ENCODE results near the gene HIRIP3. TPM values are rescaled to one million over a fixed set of nuclear protein-coding genes. Genes with fewer than 3 reads are reported as not detected.

HIRIP3 gene
- total RNA-seq, 4 donors from 2014 or later: 5.8 to 15.1 (median 13.1) TPM

DNA sequence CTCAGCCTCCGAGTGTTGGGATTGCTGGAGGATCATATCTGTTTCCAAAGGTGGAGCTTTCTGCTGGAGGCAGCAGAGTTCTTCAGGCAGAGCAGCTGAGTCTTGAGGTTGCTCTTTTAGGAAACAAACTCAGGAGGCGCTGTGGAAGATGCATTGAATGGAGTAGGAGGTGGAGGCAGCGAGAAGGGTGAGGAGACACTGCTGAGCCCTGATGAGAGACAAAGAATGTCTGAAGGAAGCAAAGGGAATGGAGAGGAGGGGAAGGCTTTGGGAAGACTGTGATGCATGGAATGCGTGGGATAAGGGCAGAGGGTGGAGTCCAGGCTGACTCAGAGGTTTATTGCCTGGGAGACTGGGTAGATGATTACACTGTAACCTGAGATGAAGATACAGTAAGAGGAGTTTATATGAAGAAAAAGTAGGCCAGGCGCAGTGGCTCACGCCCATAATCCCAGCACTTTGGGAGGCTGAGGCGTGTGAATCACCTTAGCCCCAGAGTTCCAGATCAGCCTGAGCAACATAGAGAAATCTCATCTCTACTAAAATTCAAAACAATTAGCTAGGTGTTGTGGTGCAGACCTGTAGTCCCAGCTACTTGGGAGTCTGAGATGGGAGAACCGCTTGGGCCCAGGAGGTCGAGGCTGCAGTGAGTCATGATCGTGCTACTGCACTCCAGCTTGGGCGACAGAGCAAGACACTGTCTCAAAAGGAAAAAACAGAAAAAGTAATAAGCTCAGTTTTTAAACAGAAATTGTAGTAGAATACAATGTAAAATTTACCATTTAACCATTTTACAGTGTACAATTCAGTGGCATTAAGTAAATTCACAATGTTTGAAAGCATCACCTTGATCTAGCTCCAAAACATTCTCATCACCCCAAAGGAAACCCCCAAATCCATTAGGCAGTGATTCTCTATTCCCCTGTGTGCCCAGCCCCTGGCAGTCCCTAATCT is 51.3 kb downstream of the HIRIP3 start:
- Histone ChIP-seq H3K4me3 (no peak overlapping the region), H3K4me1 (no peaks in the 10 kb centered on the region), H3K27me3 (no peaks in the 10 kb centered on the region), H3K9me3 (no peaks in the 10 kb centered on the region), H3K27ac (peak overlapping the region in 3 of 4 donors; percentile 51 to 86 (median 69)), H3K36me3 (no peaks in the 10 kb centered on the region)
- peak in 2 of 3 donors; percentile 76 to 86 for DNase-seq
- peak in 1 of 2 donors; percentile 38 for TF ChIP-seq POLR2A (IDR thresholded peaks at IDR 0.05)
- TF ChIP-seq, protein P1, sequence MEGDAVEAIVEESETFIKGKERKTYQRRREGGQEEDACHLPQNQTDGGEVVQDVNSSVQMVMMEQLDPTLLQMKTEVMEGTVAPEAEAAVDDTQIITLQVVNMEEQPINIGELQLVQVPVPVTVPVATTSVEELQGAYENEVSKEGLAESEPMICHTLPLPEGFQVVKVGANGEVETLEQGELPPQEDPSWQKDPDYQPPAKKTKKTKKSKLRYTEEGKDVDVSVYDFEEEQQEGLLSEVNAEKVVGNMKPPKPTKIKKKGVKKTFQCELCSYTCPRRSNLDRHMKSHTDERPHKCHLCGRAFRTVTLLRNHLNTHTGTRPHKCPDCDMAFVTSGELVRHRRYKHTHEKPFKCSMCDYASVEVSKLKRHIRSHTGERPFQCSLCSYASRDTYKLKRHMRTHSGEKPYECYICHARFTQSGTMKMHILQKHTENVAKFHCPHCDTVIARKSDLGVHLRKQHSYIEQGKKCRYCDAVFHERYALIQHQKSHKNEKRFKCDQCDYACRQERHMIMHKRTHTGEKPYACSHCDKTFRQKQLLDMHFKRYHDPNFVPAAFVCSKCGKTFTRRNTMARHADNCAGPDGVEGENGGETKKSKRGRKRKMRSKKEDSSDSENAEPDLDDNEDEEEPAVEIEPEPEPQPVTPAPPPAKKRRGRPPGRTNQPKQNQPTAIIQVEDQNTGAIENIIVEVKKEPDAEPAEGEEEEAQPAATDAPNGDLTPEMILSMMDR (IDR thresholded peaks at IDR 0.05): peak in 1 of 6 experiments; percentile 26

Other genes with a start within 250 kb of the HIRIP3 start
- 1 to 10 TPM; 2.2 to 9.9 (median 3.6) TPM for gene C16orf54, start 249.6 kb downstream of the HIRIP3 start, total RNA-seq
- gene ZG16, start 217.4 kb downstream of the HIRIP3 start, total RNA-seq: 100 to 1,000 TPM in 3 of 4 donors, 1 to 10 TPM in 1; 9.9 to 585 (median 158) TPM
- 100 to 1,000 TPM in 2 of 4 donors, 10 to 100 TPM in 2; 31.9 to 157 (median 72.8) TPM for gene KIF22, start 204.9 kb downstream of the HIRIP3 start, total RNA-seq
- 100 to 1,000 TPM; 124 to 208 (median 135) TPM for gene MAZ, start 189.1 kb downstream of the HIRIP3 start, total RNA-seq
- gene PRRT2, start 183.4 kb downstream of the HIRIP3 start, total RNA-seq: 1 to 10 TPM in 2 of 4 donors, under 1 TPM in 1, not detected in 1; 0.95 to 3.3 (median 2.5) TPM
- 10 to 100 TPM; 39.5 to 50.3 (median 48.3) TPM for gene PAGR1, start 179.5 kb downstream of the HIRIP3 start, total RNA-seq
- gene MVP, start 175.2 kb downstream of the HIRIP3 start, total RNA-seq: 100 to 1,000 TPM; 222 to 709 (median 645) TPM
- 100 to 1,000 TPM in 1 of 4 donors, 10 to 100 TPM in 3; 39.6 to 122 (median 91.2) TPM for gene CDIPT, start 132.4 kb downstream of the HIRIP3 start, total RNA-seq
- gene SEZ6L2, start 96.1 kb downstream of the HIRIP3 start, total RNA-seq: 10 to 100 TPM in 2 of 4 donors, 1 to 10 TPM in 2; 1.7 to 14.2 (median 10.6) TPM
- gene ASPHD1, start 95.1 kb downstream of the HIRIP3 start, total RNA-seq: under 1 TPM in 1 of 4 donors, not detected in 3; 0.53 TPM
- gene KCTD13, start 69.4 kb downstream of the HIRIP3 start, total RNA-seq: 10 to 100 TPM; 38.8 to 98.1 (median 48.7) TPM
- gene TMEM219, start 33.5 kb downstream of the HIRIP3 start, total RNA-seq: 100 to 1,000 TPM; 103 to 201 (median 170) TPM
- 100 to 1,000 TPM in 1 of 4 donors, 10 to 100 TPM in 3; 78.1 to 123 (median 90.9) TPM for gene TAOK2, start 21.7 kb downstream of the HIRIP3 start, total RNA-seq
- gene INO80E, start 624 bp upstream of the HIRIP3 start, total RNA-seq: 10 to 100 TPM; 46.6 to 85.8 (median 75.9) TPM
- 1 to 10 TPM in 3 of 4 donors, not detected in 1; 2.5 to 4.9 (median 2.9) TPM for gene DOC2A, start 15.4 kb upstream of the HIRIP3 start, total RNA-seq
- gene C16orf92, start 27.6 kb upstream of the HIRIP3 start, total RNA-seq: not detected
- gene TLCD3B, start 35.7 kb upstream of the HIRIP3 start, total RNA-seq: not detected
- gene ALDOA, start 70.1 kb upstream of the HIRIP3 start, total RNA-seq: 1,000 to 10,000 TPM in 1 of 4 donors, 100 to 1,000 TPM in 3; 427 to 1,063 (median 887) TPM
- 10 to 100 TPM; 43.7 to 79.4 (median 56.6) TPM for gene PPP4C, start 80.4 kb upstream of the HIRIP3 start, total RNA-seq
- gene TBX6, start 96.3 kb upstream of the HIRIP3 start, total RNA-seq: 1 to 10 TPM in 3 of 4 donors, under 1 TPM in 1; 0.53 to 3.4 (median 2.2) TPM
- 100 to 1,000 TPM in 2 of 4 donors, 10 to 100 TPM in 2; 85.8 to 144 (median 113) TPM for gene YPEL3, start 100.6 kb upstream of the HIRIP3 start, total RNA-seq
- 10 to 100 TPM in 3 of 4 donors, 1 to 10 TPM in 1; 9.1 to 25.6 (median 14.6) TPM for gene GDPD3, start 117.9 kb upstream of the HIRIP3 start, total RNA-seq
- gene MAPK3, start 127.6 kb upstream of the HIRIP3 start, total RNA-seq: 100 to 1,000 TPM; 131 to 249 (median 191) TPM
- gene CORO1A, start 188.0 kb upstream of the HIRIP3 start, total RNA-seq: 100 to 1,000 TPM in 1 of 4 donors, 10 to 100 TPM in 3; 21.2 to 205 (median 32.1) TPM
- gene BOLA2B, start 198.0 kb upstream of the HIRIP3 start, total RNA-seq: 100 to 1,000 TPM; 227 to 487 (median 370) TPM
- 100 to 1,000 TPM in 3 of 4 donors, 10 to 100 TPM in 1; 56.1 to 283 (median 260) TPM for gene SLX1A, start 198.3 kb upstream of the HIRIP3 start, total RNA-seq
- gene SULT1A3, start 203.6 kb upstream of the HIRIP3 start, total RNA-seq: 100 to 1,000 TPM in 3 of 4 donors, 10 to 100 TPM in 1; 97.4 to 195 (median 133) TPM